Sigmoid colon (tissue), 7 donors: ENCODE data around the gene CDH13. TPM values are rescaled to one million over a fixed set of nuclear protein-coding genes. Genes with fewer than 3 reads are reported as not detected.
A peak's percentile ranks its signal among the peaks of the same experiment; 100 is the strongest.

ENCODE experiments used
- DNase-seq: peaks from one replicate; pipeline ENCODE4 v3.0.0-alpha.2; 2019
- H3K27ac ChIP-seq, 4 donors: fragments of 200-600 bp; sonication (generic); one replicate each; pipeline ENCODE4 v1.5.1; 2016 to 2019; ENCODE audit warnings: mild to moderate bottlenecking in 1 of 4
- H3K27me3 ChIP-seq, 3 donors: fragments of 200-600 bp; sonication (generic); one replicate each; pipeline ENCODE4 v1.5.1; 2019; ENCODE audit warnings: mild to moderate bottlenecking in 1 of 3
- H3K36me3 ChIP-seq, 4 donors: fragments of 200-600 bp; sonication (generic); one replicate each; pipeline ENCODE4 v1.5.1; 2016 to 2019
- H3K4me1 ChIP-seq, 4 donors: fragments of 200-600 bp; sonication (generic); one replicate each; pipeline ENCODE4 v1.5.1; 2017 to 2019
- H3K4me3 ChIP-seq, 4 donors: fragments of 200-600 bp; sonication (generic); one replicate each; pipeline ENCODE4 v1.5.1; 2017 to 2019; ENCODE audit warnings: mild to moderate bottlenecking in 2 of 4, moderate library complexity in 1 of 4
- H3K9me3 ChIP-seq, 4 donors: fragments of 200-600 bp in 3 of 4; sonication (generic) in 3 of 4; one replicate each; pipeline versions ENCODE4 v1.5.1 to v1.6.1; 2013 to 2019
- EP300 ChIP-seq, 4 donors: sonication (generic); formaldehyde crosslinking; IDR thresholded peaks; one replicate each; pipeline ENCODE4 v1.6.1; 2017; ENCODE audit warnings: antibody characterized with exemption in 4 of 4
- POLR2A ChIP-seq, 2 donors: fragments of 450-650 bp; IDR thresholded peaks; one replicate each; pipeline ENCODE4 v1.6.1; 2016; ENCODE audit warnings: antibody characterized with exemption in 2 of 2, mild to moderate bottlenecking in 2 of 2, moderate library complexity in 2 of 2
- POLR2AphosphoS5 ChIP-seq, 4 donors: sonication (generic); formaldehyde crosslinking; IDR thresholded peaks; one replicate each; pipeline ENCODE4 v1.6.1; 2017; ENCODE audit warnings: antibody characterized with exemption in 4 of 4
- WGBS, 2 donors: extraction: QIAGEN DNeasy Blood & Tissue Kit; methylation state at CpG; one replicate each; pipeline ENCODE4 v1.1.7; 2013; 5-methylcytosine and 5-hydroxymethylcytosine counted together
- intact Hi-C: fragments of 100-400 bp; cut with DNase I; formaldehyde crosslinking; loops from one replicate; pipeline ENCODE4 v1.15.1; 2023
- polyA plus RNA-seq, 3 donors: library from polyadenylated mRNA; stranded (reverse); fragments of 200-250 nt; gene quantifications; one replicate each; pipeline ENCODE4 v1.2.3, GENCODE V29; 2013
- total RNA-seq, 4 donors: library from RNA; depleted of rRNA; stranded (reverse); fragments of >200 nt; gene quantifications; one replicate each; pipeline ENCODE4 v1.1.0, GENCODE V29; 2016
- TF ChIP-seq, protein P1 (sequence below), 4 experiments: fragments of 450-650 bp in 3 of 4; fragments of 200-600 bp in 1 of 4; IDR thresholded peaks; one replicate each; pipeline ENCODE4 v1.5.1; 2016 to 2019; ENCODE audit warnings: antibody characterized with exemption in 4 of 4, mild to moderate bottlenecking in 3 of 4, moderate library complexity in 2 of 4
- donor health status: healthy with polysubstance abuse.
- donor health status: Bipolar disorder and iron deficiency.
- donor health status: healthy.

CDH13 gene
- total and polyA plus RNA-seq, 7 donors: 0.60 to 17.6 (median 11.8) TPM

DNA sequence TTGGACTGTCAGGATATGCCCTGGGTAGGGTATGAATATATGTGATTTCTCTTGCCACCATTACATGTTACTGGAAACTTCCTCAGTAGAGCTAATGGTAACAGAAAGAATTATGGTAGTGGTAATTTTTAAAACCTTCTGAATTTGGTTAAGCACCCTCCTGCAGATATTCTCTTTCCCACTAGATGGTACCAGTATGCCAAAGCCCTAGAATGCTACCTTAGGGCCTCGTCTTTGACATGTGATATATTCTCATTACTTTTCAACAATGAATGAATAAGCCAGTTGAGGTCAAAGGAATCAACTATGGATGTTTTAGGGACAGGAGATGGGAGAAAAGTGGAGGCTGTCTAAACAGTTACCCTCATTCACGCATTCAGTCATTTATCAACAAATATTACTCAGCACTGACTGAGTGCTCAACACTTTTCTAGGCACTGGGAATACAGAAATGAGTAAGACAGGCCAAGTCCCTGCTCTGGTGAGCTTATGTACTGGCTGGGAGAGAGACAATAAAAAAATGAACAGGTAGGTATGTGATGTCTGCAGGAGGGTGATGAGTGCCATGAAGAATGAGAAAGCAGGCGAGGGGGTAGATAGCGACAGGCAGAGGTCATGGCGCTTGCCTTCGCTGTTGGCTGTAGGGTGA lies 14.7 kb downstream of the CDH13 start:
- H3K36me3 ChIP-seq: no peaks in the 10 kb centered on the region
- H3K27ac ChIP-seq: no peak overlapping the region
- intact Hi-C loops: no loop called here
- no peak overlapping the region for H3K4me3 ChIP-seq
- no peaks in the 10 kb centered on the region for H3K4me1 ChIP-seq
- no peaks in the 10 kb centered on the region for H3K9me3 ChIP-seq
- WGBS, 2 donors: 89 to 93% methylated on average over 6 of the region's 6 CpGs
- DNase-seq: no peak
- no peaks in the 10 kb centered on the region for H3K27me3 ChIP-seq
- TF ChIP-seq, protein P1, sequence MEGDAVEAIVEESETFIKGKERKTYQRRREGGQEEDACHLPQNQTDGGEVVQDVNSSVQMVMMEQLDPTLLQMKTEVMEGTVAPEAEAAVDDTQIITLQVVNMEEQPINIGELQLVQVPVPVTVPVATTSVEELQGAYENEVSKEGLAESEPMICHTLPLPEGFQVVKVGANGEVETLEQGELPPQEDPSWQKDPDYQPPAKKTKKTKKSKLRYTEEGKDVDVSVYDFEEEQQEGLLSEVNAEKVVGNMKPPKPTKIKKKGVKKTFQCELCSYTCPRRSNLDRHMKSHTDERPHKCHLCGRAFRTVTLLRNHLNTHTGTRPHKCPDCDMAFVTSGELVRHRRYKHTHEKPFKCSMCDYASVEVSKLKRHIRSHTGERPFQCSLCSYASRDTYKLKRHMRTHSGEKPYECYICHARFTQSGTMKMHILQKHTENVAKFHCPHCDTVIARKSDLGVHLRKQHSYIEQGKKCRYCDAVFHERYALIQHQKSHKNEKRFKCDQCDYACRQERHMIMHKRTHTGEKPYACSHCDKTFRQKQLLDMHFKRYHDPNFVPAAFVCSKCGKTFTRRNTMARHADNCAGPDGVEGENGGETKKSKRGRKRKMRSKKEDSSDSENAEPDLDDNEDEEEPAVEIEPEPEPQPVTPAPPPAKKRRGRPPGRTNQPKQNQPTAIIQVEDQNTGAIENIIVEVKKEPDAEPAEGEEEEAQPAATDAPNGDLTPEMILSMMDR (IDR thresholded peaks at IDR 0.05): no peak
- TF ChIP-seq POLR2AphosphoS5 (IDR thresholded peaks at IDR 0.05) (no peak), POLR2A (IDR thresholded peaks at IDR 0.05) (no peak)

DNA sequence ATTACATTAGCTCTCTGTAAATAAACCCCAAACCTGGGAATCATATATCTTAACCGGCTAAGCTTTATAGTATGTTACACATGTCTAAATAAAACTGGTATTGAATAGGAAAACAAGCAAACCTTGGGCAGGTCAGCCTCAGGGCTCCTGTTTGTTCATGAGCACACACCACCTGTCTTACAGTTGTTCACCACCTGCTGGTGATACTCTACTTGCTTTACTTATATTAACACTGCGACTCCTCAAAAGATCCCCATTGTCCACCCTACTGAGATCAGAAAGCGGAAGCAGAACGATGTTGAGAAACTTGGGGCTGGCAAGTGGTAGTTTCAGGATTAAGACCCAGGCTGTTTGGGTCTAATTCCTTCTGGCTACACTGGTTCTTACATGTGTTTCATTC lies 16.4 kb downstream of the CDH13 start:
- H3K4me1 ChIP-seq: no peaks in the 10 kb centered on the region
- peak; percentile 10 for DNase-seq
- H3K4me3 ChIP-seq: no peak overlapping the region
- H3K9me3 ChIP-seq: no peaks in the 10 kb centered on the region
- intact Hi-C loops: no loop called here
- 36 to 71% methylated on average over 4 of the region's 4 CpGs for WGBS, 2 donors
- H3K36me3 ChIP-seq: no peaks in the 10 kb centered on the region
- H3K27me3 ChIP-seq: no peaks in the 10 kb centered on the region
- no peak overlapping the region for H3K27ac ChIP-seq
- TF ChIP-seq POLR2A (IDR thresholded peaks at IDR 0.05): no peak
- TF ChIP-seq POLR2AphosphoS5 (IDR thresholded peaks at IDR 0.05): no peak
- TF ChIP-seq, protein P1 (IDR thresholded peaks at IDR 0.05): no peak

DNA sequence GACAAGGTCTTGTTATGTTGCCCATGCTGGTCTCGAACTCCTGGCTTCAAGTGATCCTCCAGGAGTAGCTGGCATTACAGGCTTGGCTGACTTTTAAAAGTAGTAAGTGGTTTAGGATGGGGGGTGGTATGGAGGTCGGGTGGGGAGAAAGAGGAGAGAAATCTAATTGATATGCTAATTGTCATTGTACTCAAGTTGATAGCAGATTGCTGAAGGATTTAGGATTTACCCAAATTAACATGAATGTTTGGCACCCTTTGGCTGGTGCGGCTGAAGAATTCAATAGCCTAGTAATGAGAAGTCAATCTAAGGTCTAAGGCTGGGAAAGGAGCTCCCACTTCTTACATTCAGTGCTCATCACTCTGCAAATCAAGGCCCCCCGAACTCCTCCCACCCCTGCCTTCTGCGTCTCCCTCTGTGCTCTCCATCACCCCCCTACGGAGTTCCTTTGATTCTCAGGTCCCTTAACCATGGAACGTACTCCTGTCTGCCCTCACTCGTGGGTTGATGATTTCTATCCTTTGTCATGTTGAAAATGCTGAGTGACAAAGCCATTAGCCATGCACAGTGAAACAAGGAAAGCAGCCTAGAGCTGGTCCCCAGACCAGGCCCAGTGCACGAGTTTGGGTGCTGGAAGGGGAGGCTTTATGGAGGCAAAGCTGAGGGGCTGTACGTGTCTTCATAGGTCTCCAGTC lies 17.3 kb downstream of the CDH13 start:
- H3K36me3 ChIP-seq: no peaks in the 10 kb centered on the region
- no peak overlapping the region for H3K27ac ChIP-seq
- H3K4me3 ChIP-seq: no peak overlapping the region
- no peak for TF ChIP-seq POLR2A (IDR thresholded peaks at IDR 0.05)
- TF ChIP-seq, protein P1 (IDR thresholded peaks at IDR 0.05): no peak
- no peak for TF ChIP-seq EP300 (IDR thresholded peaks at IDR 0.05)
- TF ChIP-seq POLR2AphosphoS5 (IDR thresholded peaks at IDR 0.05): no peak
- intact Hi-C loops: no loop called here
- H3K4me1 ChIP-seq: no peaks in the 10 kb centered on the region
- no peaks in the 10 kb centered on the region for H3K27me3 ChIP-seq
- no peaks in the 10 kb centered on the region for H3K9me3 ChIP-seq
- WGBS, 2 donors: 83 to 92% methylated on average over 10 of the region's 10 CpGs
- peak; percentile 34 for DNase-seq

DNA sequence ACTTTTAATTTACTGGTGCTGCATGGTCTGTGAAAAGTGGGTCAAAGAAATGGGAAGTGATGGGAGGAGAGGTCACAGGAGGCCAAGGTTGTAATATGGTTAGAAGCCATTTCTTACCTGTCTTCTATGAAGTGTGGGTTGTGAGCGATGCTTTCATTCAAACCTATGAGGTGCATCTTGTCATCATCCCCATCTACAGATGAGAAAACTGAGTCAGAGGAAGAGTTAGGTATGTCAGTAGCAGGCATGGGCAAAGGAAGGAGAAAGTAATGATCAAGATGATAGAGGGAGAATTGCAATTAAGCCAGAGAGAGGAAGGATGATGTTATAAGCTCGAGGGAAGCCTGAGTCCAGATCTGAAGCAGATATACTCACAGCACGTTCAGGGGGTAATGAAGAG lies 19.7 kb downstream of the CDH13 start:
- TF ChIP-seq EP300 (IDR thresholded peaks at IDR 0.05): no peak
- TF ChIP-seq, protein P1 (IDR thresholded peaks at IDR 0.05): no peak
- TF ChIP-seq POLR2A (IDR thresholded peaks at IDR 0.05): no peak
- TF ChIP-seq POLR2AphosphoS5 (IDR thresholded peaks at IDR 0.05): no peak
- intact Hi-C loops: no loop called here
- no peaks in the 10 kb centered on the region for H3K9me3 ChIP-seq
- H3K4me3 ChIP-seq: no peak overlapping the region
- H3K36me3 ChIP-seq: no peaks in the 10 kb centered on the region
- H3K27ac ChIP-seq: no peak overlapping the region
- H3K4me1 ChIP-seq: no peaks in the 10 kb centered on the region
- no peak for DNase-seq
- 83 to 90% methylated on average over 3 of the region's 3 CpGs for WGBS, 2 donors
- H3K27me3 ChIP-seq: no peaks in the 10 kb centered on the region
